DMS79 treated with DMSO at 0.1 percent for 48 hours (cell line): Measurements from ENCODE around the gene CCDC50.
A peak's percentile ranks its signal among the peaks of the same experiment; 100 is the strongest.

Experiments used
- DNase-seq: peaks from one replicate; lab custom pipeline; 2025; lab: John Stamatoyannopoulos, UW

The CCDC50 gene

DNA sequence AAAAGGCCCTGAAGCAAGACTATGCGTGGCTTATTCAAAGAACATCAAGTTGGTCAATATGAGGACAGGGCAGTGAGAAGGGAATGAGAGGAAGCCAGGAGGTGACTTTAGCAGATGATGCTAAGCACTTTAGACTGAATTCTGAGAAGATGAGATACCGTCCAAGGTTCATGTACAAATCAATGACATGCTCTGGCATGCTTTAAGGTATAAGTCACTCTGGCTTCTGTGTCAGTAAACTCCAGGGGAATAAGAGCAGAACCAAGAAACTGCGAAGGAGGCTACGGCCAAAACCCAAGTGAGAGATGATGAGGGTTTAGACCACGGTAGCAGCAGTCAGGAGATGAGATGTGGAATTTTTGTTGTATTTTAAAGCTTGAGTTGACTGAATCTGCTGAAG, 8.9 kb upstream of the CCDC50 start:
- no peak for DNase-seq

DNA sequence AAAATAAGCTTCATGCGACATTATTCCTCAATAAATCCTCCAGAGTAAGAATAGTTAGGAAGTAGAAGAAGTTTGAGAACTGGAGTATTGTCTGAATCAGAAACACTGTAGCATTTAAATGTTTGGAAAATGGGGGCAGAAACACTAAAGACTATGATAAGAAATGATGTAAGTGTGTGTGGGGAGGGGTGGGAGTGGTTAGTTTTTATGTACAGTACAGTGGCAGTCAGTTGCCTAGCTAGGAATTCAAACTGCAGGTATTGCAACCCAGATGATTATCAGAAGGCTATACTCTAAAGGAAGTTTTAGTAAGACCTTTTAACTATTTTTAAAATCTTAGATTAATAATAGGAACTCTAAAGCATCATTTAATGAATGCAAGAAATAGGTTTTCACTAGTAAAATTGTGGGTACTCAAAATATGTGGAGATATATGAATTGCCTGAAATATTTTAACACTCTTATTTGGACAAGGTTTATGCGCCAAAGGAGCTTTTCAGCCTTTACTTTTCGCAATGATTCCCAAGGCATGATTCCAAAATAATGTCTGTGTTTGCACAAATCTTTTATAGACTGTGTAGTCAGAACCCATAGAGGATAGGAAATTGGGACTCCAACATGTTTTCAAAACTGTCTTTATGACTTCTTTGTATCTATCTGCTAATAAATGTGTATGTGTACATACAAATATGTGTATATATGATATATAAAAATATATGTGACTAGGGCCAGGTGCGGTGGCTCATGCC, 8.0 kb upstream of the CCDC50 start:
- no peak for DNase-seq

DNA sequence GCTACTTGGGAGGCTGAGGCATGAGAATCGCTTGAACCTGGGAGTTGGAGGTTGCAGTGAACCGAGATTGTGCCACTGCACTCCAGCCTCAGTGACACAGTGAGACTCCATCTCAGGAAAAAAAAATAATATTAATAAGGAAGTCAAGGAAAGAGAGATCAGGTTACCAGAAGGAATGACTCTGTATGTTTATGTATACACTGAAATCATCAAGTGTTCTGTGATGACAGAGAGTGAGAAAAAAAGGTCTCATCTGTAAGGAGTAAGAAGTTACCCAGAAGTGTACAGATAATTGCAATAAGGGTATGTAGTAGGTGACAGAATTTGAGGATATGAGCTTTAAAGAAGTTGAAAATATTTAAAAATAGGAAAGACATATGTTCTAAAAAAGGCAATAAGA, 4.3 kb upstream of the CCDC50 start:
- DNase-seq, result no peak

DNA sequence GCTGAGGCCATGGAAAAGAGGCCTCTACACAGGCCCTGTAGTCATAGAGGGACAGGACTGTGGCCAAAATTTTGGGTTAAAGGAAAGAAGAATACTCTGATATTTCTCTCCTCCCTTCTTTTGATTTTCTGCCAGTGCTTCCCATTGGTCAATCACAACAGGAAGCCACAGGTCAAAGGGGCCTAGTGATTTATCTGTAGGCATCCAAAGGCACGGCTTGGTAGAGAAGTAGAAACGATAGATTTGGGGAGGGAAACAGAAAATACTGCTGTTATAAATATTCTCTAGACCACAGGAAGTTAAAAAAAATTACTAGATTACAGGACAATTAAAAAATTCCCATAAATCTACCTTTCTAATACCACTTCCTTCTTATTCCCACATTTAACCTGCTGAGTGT, 1.7 kb upstream of the CCDC50 start:
- no peak for DNase-seq

DNA sequence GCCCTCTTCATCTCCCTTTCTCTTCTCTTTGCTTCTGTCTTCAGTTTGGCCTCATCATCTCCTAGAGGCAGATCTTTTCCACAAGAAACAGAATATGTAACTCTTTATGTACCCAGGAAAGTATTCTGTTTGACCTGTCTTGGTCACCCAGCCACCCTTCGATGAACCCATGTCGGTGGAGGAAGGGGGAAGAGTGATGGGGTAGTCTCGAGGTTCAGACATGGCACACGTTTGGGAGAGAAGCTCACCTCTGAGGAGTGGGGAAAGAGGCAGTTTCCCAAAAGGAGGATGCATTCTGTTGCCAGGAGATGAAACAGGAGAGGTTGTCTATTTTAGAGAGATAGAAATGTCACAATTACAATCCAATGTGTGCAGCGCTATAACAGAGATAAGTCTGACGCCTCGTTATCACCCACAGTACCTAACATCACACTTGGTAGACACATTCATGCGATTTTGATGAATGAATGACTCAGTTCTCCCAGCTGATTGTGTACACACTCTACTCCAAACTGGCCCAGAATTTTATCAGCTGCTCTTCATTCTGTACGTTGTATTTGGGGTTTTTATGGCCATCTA, 722 bp upstream of the CCDC50 start:
- no peak for DNase-seq

DNA sequence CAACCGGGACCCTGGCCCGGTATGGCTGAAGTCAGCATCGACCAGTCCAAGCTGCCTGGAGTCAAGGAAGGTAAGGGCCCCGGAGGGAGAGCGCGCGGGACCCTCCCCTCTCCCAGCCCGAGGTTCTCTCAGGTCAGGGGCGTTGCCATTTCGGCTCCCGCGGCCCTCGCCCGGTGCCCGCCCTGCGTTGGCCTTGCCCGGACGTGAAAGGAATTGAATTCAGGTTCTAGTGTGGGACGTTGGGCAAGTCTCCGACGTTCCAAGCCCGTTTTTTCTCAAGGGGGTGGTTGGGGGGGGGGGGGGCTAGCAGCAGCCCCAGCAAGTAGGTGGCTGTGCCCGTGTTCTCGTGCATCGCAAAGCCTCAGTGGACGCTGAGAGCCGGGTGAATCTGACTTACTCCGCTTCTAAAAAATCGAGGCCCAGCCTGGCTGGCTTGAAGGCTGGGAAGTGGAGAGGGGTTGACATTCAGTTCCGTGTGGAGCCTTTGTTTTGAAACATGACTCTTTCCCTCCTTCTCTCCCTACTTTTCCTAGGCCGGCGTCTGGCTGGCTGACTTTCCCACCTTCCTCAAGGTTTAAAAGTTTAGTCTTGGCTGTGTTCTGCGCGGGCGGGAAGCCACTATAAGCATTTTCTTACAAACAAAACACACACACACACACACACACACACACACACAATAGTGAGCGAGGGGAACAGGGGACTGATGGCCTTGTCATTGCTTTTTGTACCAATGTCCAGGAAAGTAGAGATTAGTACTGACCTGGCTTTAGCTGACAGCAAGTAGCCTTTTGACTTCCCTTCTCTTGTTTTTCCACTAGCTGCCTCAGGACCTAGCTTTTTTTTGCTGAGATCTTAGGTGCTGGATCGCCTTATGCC, 698 bp downstream of the CCDC50 start, which contains the start of gene UTS2B:
TSS of gene UTS2B (minus strand) at position 873 of the 876 bp plus-strand sequence. CDS start 48,337 bp downstream, outside the sequence.
- DNase-seq, result peak; percentile 71

DNA sequence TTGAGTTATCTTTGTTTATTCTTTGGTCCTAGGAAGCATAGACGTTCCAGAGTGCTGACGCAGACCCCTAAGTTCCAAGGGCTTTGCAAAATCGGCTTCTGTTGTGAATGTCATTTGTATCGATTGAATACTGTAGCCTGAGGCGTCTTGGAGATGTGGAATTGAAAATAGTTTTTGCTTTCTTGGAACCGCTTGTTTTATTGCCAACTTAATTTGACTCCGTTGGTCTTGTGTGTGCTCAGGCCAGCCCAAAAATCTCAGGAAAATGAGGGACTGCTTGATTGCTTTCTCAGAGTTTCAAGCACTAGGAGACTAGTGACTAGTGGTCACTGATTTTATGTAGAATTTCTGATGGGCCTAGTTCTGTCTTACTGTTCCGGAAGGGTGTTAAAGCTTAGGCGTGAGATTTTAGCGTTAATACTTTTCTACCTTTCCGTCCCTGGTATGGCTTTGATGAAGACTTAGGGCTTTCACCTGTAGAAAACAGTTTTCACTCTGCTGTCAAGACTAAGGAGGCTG, 1.4 kb downstream of the CCDC50 start:
- no peak for DNase-seq

DNA sequence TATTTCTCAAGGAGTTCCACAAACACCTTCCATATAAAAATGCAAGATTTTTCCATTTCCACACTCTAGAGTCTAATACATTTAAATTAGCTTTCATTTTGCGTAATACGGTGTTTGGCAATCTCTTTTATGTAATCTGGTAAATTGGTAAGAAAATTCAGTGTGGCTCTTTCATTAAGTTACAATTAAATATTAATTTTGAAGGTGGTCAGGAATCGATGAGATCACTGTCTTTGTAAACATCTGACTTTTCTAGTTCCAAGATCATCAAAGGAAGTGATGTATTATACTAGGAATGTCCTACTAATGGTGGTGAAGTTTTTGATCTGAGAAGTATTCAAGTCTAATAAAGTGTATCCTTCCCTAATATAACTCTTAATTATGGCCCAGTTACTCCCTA, 2.2 kb downstream of the CCDC50 start:
- DNase-seq, result no peak

DNA sequence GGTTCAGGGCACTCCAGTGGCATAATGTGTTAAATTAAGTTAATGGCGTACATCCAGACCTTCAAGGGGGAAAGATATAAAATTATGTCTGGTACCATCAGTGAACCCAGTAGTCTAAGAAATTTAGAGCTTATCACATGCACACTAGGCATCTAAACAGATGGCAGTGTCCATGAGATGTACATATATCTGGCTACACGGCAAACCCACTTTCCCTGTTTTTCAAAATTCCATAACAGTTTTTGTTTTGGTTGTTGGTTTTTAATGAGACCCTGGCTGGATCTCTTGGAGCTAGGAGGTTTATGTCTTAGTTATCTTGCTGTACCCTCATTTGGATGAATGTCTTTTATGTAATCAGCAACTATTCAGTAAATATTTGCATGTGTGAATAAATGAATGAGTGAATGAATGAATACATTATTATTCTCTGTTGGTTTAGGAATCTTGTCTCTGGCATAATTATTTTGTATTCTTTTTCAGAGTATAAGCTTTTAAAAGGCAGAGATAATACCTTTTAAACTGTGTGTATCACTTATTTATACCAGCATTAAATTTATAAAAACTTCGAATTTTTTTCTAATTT, 4.2 kb downstream of the CCDC50 start:
- no peak for DNase-seq

DNA sequence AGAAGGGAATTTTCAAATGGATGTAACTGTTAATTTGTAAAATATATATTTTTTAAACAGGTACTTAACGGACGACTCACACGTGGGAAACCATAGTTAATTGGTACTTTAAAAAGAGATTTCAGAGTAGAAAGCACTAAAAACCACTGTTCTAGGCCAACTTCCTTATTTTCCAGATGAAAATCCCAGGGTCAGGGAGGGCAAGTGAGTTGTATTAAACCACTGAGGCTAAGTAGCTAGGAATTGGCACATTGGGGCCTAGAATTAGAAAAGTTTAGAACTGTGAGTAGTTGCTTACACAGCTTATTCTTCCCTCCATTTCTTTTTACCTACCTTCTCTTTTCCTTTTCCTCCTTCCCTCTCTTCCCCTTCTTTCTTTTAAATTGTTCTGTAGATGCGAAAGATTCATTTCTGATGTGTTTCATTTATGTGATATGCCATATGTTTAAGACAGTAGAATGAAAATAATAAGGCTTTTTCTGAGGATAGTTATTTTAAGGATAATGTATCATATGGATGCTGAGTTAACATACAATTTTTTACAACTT, 5.2 kb downstream of the CCDC50 start:
- no peak for DNase-seq

DNA sequence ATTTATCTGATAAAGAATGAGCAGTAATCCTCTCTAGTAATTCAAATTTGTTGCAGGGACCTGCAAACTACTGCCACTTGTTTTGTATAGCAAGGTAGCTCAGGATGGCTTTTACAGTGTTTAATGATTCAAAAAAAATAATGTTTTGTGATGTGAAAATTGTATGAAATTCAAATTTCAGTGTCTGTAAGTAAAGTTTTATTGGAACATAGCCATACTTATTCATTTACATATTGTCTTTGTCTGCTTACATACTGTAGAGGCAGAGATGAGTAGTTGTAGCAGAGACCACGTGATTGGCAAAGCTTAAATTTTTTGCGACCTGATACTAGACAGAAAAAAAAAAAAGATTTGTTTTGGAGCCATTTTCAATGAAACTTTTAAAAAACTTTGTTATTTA, 7.6 kb downstream of the CCDC50 start:
- DNase-seq, result no peak

DNA sequence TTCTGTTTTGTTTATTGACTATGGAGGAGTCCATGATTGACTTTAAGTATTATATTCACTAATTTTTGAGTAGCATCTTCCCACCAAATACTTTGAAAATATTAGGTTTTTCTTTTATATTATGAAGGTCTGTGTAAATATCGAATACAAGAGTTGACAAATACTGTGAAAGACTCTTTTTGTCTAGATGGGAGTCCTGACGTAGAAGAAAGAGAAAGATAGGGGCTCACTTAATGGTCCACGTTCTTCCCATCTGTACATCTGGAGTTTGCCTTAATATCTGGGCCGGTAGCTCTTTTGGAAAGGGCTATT, 8.9 kb downstream of the CCDC50 start:
- no peak for DNase-seq

DNA sequence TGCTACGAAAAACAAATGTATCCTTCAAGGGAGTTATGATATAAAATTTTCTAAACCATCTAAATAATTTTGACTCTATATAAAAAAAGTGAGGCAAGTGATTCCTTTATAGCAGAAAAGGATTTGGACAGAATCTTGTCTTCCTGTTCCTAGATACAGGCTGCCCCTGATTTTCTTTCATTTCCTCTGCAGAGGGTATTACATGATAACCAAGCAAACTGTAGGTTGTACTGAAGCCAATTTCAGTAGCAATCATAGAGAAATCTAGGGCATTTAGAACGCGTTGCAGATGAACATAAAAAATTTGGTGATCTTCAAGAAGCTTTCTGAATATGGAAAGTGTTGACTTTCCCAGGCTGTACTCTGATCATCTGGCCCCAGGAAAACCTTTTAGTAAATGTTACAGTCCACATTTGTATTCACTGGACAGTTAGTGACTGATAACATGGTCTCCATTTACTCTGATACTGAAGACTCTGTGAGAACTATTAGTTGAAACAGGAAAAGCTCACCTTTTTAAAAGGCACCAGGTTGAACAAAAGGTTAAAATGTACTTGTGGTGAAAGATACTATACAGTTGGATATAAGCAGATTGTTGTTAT, 10.2 kb downstream of the CCDC50 start:
- DNase-seq, result no peak

DNA sequence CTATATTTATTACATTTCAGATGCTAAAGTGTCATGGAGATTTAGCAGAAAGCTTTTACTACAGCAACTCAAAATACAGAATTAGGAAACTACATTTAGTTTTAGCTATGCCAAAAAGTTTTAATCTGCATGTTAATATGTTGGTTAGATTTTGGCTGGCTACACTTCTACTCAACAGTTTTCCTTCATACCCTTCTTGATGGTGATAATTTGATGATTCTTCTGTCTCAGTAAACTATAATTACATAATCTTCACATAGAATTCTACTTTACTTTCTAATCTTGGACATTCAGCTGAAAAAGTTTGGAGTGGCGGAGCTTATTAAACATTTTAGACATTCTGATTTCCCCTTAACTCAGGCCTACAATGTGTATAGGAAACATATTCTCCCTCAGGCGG, 11.2 kb downstream of the CCDC50 start:
- DNase-seq, result no peak

DNA sequence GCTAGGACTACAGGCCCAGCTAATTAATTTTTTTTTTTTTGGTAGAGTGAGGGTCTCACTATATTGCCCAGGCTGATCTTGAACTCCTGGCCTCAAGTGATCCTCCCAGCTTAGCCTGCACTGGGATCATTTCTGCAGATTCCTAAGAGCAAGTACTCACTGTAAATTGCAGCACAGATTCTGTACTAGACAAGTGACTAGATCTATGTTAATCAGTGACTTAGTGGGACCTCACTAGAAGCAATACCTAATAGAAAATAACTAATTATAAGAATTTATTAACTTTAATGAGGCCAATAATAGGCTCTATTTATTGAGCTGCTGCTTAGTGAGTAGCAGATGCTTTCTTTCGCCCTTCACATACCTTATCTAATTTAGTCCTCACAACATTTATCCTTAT, 11.8 kb downstream of the CCDC50 start:
- DNase-seq, result no peak

DNA sequence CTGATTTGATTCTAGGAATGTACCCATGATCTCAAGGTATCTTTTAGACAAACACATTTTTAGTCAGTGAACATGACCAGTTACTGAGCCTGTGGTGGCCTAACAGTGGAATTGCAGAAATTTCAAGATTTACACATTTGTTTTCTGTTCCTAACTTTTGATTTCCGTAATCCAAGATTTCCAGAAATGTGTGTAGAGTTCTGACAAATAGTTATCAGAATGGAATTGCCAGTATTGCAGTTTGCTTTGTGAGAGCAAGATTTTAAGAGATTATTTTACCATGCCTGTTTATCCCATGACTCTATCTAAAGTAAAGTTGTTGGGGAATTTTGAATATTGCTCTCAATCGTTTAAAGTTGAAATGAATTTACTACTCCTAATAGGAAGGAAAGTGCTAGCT, 12.8 kb downstream of the CCDC50 start:
- no peak for DNase-seq

DNA sequence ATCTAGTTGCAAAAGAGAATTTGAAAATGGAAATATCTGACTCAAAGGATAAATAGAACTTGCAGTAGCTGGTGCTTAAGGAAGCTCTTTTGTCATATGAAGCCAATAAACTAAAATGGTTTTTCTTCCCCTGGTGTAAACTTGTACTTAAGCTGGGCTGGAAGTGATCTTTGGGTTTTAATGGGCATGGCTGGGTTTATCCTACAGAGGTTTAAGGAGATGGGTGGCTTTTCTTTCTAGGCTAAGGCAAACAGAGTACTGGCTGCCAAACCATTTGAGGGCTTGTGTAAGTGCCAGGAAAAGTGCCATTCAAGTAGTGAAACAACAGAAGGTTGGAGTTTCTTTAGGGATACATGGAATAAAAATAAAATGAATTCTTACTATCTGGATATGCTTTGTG, 13.2 kb downstream of the CCDC50 start:
- peak; percentile 94 for DNase-seq

DNA sequence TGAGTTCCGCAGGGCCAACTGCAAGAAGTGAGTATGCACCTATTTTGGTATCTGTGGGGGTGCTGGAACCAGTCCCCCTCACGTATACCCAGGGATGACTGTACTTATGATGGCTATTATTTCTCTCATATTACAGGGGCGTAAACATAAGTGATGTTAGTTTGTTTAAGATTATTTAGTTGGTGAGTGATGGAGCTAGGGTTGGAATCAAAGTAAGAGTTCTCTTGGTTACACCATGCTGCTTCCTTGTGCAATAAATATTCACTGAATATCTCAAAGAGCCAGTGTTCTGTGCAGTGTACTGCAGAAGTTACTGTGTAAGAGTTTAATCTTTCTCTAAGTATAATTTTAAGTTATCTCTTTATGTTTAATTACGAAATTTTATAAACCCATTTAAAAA, 13.9 kb downstream of the CCDC50 start:
- DNase-seq, result peak; percentile 57

DNA sequence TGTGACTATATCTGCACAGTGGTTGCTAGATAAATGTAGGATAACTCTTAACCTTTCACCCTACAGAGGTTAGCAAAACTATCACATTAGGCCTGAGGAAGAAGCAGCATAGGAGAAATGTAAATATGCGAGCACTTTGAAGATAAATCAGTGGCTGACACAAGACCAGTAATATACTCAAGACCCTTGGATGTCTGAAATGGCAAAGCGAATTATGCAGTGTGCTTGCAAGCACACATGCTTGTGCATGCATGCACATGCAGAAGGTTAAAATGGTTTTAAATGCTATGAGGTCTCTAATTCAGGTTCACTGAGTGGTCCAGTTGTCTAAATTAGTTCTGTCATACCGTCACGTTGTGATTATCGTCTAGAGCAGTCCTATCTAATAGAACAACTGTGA, 14.7 kb downstream of the CCDC50 start:
- DNase-seq, result no peak

DNA sequence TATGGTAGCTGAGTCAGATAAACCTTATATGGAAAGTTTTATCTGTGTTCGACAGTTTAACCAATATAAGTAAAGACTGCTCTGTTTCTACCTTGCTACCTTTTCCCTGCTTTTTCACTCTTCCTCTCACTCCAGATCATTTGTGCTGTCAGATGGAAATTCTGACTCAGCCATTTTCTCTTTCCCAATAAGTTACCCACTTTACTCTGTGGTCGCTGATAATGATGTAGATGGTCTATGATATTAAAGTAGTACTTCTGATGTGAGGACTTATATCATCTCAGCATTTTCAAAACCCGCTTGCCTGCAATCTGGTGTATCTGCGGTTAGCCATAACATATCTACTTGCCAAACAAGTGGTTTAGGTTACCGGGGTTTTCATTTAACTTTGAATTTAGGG, 16.1 kb downstream of the CCDC50 start:
- DNase-seq, result no peak

DNA sequence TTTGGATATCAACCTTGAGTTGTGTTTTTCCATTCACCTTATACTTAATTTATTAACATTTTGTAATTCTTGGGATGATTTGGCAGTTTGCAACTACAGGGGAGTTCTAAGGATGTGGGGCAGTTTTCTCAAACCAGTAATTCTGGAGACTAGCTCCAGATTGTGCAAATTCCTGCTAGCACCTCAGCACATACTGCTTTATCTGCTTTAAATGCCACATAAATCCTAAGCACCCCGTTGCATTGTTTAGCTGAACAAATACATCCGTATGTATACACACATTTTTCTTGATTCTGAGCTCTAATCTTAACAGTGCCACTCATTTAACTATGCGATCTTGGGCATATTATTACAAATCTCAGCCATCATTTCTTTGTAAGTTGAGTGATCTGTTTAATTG, 18.0 kb downstream of the CCDC50 start:
- DNase-seq, result no peak

DNA sequence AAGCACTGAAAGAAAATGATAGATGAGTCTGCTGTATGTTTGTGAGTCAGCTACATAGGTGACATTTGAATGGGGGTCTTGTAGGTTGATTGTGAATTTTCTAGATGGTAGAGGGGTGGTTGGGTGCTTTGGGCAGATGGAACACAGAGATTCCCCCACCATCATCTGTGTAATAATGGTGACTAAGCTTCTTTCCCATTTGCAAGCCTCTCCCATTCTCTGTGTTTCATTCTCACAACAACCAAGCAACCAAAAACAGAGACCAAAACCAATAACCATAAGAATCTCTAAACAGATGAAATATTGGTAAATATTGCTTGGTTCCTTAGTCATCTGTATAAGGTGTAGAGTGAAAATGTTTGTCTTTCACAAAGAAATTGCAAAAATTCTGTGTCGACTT, 18.9 kb downstream of the CCDC50 start:
- DNase-seq, result no peak
